Progenitor cell of endocrine pancreas (in vitro differentiated cells): ENCODE measurements around the gene RHOD. TPM values are rescaled to one million over a fixed set of nuclear protein-coding genes. Genes with fewer than 3 reads are reported as not detected.

Experiments
- DNase-seq: peaks from one replicate; pipeline ENCODE4 v3.0.0; 2021; ENCODE audit warnings: low spot score; ENCODE audit not compliant: unreplicated experiment
- H3K27ac Mint-ChIP-seq: 2 replicates; pipeline ENCODE4 v1.8.0; 2021; ENCODE audit warnings: mild to moderate bottlenecking, moderate library complexity, mixed read lengths
- H3K27me3 Mint-ChIP-seq: 2 replicates; pipeline ENCODE4 v1.8.0; 2021; ENCODE audit warnings: mixed read lengths
- H3K36me3 Mint-ChIP-seq: 2 replicates; pipeline ENCODE4 v1.8.0; 2022; ENCODE audit warnings: mixed read lengths; ENCODE audit not compliant: insufficient read depth
- H3K4me1 Mint-ChIP-seq: 2 replicates; pipeline ENCODE4 v1.8.0; 2021; ENCODE audit warnings: low read depth, mixed read lengths
- H3K4me3 Mint-ChIP-seq: 2 replicates; pipeline ENCODE4 v1.8.0; 2021; ENCODE audit warnings: low read depth, mild to moderate bottlenecking, moderate library complexity, mixed read lengths
- H3K9me3 Mint-ChIP-seq: 2 replicates; pipeline ENCODE4 v1.8.0; 2021; ENCODE audit warnings: low read depth, mixed read lengths
- CTCF ChIP-seq: fragments of 200-600 bp; sonication (generic); IDR thresholded peaks from one replicate; pipeline ENCODE4 v1.5.0; 2021; ENCODE audit warnings: antibody characterized with exemption, mild to moderate bottlenecking; ENCODE audit not compliant: unreplicated experiment
- total RNA-seq: library from RNA; stranded (reverse); gene quantifications from 2 replicates; pipeline ENCODE4 v1.2.1, GENCODE V29; 2021

Gene RHOD
- total RNA-seq, 1 donor from 2014 or later: 16.4 TPM

GRCh38 chr11:67102664-67103063 lies 46.0 kb downstream of the RHOD start:
- no peak for TF ChIP-seq CTCF
- Mint-ChIP-seq H3K9me3 (no peaks in the 10 kb centered on the region), H3K27me3 (no peaks in the 10 kb centered on the region), H3K4me1 (no peaks in the 10 kb centered on the region), H3K36me3 (no peaks in the 10 kb centered on the region), H3K27ac (no peak overlapping the region), H3K4me3 (no peak overlapping the region)
- no peak for DNase-seq

- TF ChIP-seq CTCF: no peak
- no peaks in the 10 kb centered on the region for H3K36me3 Mint-ChIP-seq
- no peak overlapping the region for H3K27ac Mint-ChIP-seq
- no peaks in the 10 kb centered on the region for H3K9me3 Mint-ChIP-seq
- H3K27me3 Mint-ChIP-seq: no peaks in the 10 kb centered on the region
- no peak for DNase-seq
- H3K4me1 Mint-ChIP-seq: no peaks in the 10 kb centered on the region
- no peak overlapping the region for H3K4me3 Mint-ChIP-seq
Observed at GRCh38 chr11:67105964-67106363, 49.3 kb downstream of the RHOD start.

- Mint-ChIP-seq H3K27me3 (no peaks in the 10 kb centered on the region), H3K36me3 (no peaks in the 10 kb centered on the region), H3K27ac (no peak overlapping the region)
Observed at GRCh38 chr11:67111261-67111660, 54.6 kb downstream of the RHOD start.

GRCh38 chr11:67113231-67113721 lies 56.6 kb downstream of the RHOD start:
- no peaks in the 10 kb centered on the region for H3K36me3 Mint-ChIP-seq

More at GRCh38 chr11:67111261-67111660, 54.6 kb downstream of the RHOD start:
- DNase-seq: no peak
- Mint-ChIP-seq H3K4me1 (no peaks in the 10 kb centered on the region), H3K4me3 (no peak overlapping the region), H3K9me3 (no peaks in the 10 kb centered on the region)
- no peak for TF ChIP-seq CTCF

GRCh38 chr11:67114275-67114896 lies 57.7 kb downstream of the RHOD start:
- H3K27ac Mint-ChIP-seq: no peak overlapping the region
- no peaks in the 10 kb centered on the region for H3K9me3 Mint-ChIP-seq
- DNase-seq: no peak
- no peaks in the 10 kb centered on the region for H3K36me3 Mint-ChIP-seq
- H3K4me3 Mint-ChIP-seq: no peak overlapping the region
- peaks cover 7% of the 10 kb centered on the region for H3K4me1 Mint-ChIP-seq
- TF ChIP-seq CTCF: no peak
- no peaks in the 10 kb centered on the region for H3K27me3 Mint-ChIP-seq

More at GRCh38 chr11:67113231-67113721, 56.6 kb downstream of the RHOD start:
- Mint-ChIP-seq H3K9me3 (no peaks in the 10 kb centered on the region), H3K27ac (no peak overlapping the region), H3K4me3 (no peak overlapping the region), H3K4me1 (peaks cover 7% of the 10 kb centered on the region), H3K27me3 (no peaks in the 10 kb centered on the region)
- DNase-seq: no peak
- TF ChIP-seq CTCF: no peak
